ENCODE results near the gene KNDC1. TPM values are rescaled to one million over a fixed set of nuclear protein-coding genes. Genes with fewer than 3 reads are reported as not detected.

Gene KNDC1
- total and polyA plus RNA-seq, 2 of the 4 experiments (the other 2 are of a cell fraction), result 0.18 to 1.1 TPM

GRCh38 chr10:133186416-133187090 is 26.5 kb downstream of the KNDC1 start:
- in situ Hi-C loops (cut with MboI; ENCODE audit: low sequenced_read_pairs) (no loop called here), intact Hi-C loops (cut with micrococcal nuclease) (no loop called here), dilution Hi-C loops (cut with HindIII; ENCODE audit: low sequenced_read_pairs, unreplicated experiment) (no loop called here)
- Histone ChIP-seq H3K14ac (replicated peaks; ENCODE audit: low read depth, low read length) (no peak overlapping the region), H2BK120ac (ENCODE audit: low read depth, low read length) (no peak overlapping the region), H4K5ac (ENCODE audit: low read depth, low read length) (no peak overlapping the region), H3K23ac (ENCODE audit: low read depth, low read length) (no peak overlapping the region), H3K56ac (ENCODE audit: extremely low read depth, insufficient read depth, low read length) (no peak overlapping the region), H4K20me1 (ENCODE audit: insufficient read depth, low read length) (no peaks in the 10 kb centered on the region), H3K4ac (ENCODE audit: low read depth, low read length) (no peak overlapping the region), H2BK15ac (ENCODE audit: low read depth, low read length) (no peak overlapping the region), H4K91ac (ENCODE audit: insufficient read depth, low read depth, low read length) (no peak overlapping the region), H3K9ac (ENCODE audit: low read depth, low read length) (no peak overlapping the region), H3K36me3 (ENCODE audit: control insufficient read depth, insufficient read depth, low read length) (peaks cover 2% of the 10 kb centered on the region), H3K9me3 (ENCODE audit: control insufficient read depth, insufficient read depth, low read length) (peaks cover under 1% of the 10 kb centered on the region; the same call in 1 of the 2 replicates), H2AFZ (replicated peaks; ENCODE audit: low read length, poor library complexity) (peak overlapping the region; percentile 14), H4K8ac (ENCODE audit: low read depth in 2 of 2, low read length in 2 of 2) (no peak overlapping the region), H3K18ac (ENCODE audit: low read depth, low read length) (no peak overlapping the region), H2AK5ac (ENCODE audit: low read depth, low read length) (no peak overlapping the region), H3K27me3 (ENCODE audit: control insufficient read depth, insufficient read depth, low read length) (no peaks in the 10 kb centered on the region), H3K4me1 (ENCODE audit: control insufficient read depth, insufficient read depth, low read length) (no peaks in the 10 kb centered on the region), H3K9me1 (ENCODE audit: insufficient read depth, low read length) (no peaks in the 10 kb centered on the region), H2BK5ac (ENCODE audit: low read depth, low read length, poor library complexity, severe bottlenecking) (no peak overlapping the region), H3K79me1 (ENCODE audit: low read depth in 1 of 2, low read length in 2 of 2) (no peaks in the 10 kb centered on the region), H3K4me2 (ENCODE audit: low read depth, low read length) (no peak overlapping the region), H2BK20ac (ENCODE audit: low read depth, low read length) (no peak overlapping the region), H3K27ac (ENCODE audit: insufficient read depth, low read length) (no peak overlapping the region), H3K4me3 (ENCODE audit: insufficient read depth, low read depth, low read length) (no peak overlapping the region), H2AK9ac (replicated peaks; ENCODE audit: low read depth, low read length, poor library complexity) (no peak overlapping the region)
- ChIA-PET POLR2A (ENCODE audit: unreplicated experiment) (no interaction called here), CTCF (no interaction called here)
- no peak for ATAC-seq (ENCODE audit: low read depth)
- TF ChIP-seq RCOR1 (IDR thresholded peaks at IDR 0.05; ENCODE audit: insufficient replicate concordance, low read length), result no peak
- DNase-seq, result no peak
- BruUV-seq (replicated peaks), result no TSS peak
- WGBS, 2 experiments (ENCODE audit: extremely low coverage in 2 of 2, insufficient read length in 1 of 2), result 34% methylated on average over 5 of the region's 34 CpGs; no CpG with 5 or more reads in 1 of the 2 experiments
